KBM-7 (cell line): ENCODE results near the gene TEX101.
"Not testable (repeated sequence)": the region's sequence is repeated elsewhere in the genome, so short reads cannot be mapped to it uniquely, and the experiment has no call there.

Experiments used
- DNase-seq: peaks from one replicate; pipeline ENCODE4 v3.0.0-alpha.2; 2015
- in situ Hi-C: fragments of 300-500 bp; cut with MboI; formaldehyde crosslinking; loops from 2 replicates; pipeline ENCODE4 v1.14.3; 2020; ENCODE audit warnings: low sequenced_read_pairs, low pct_unique_long_range_greater_than_20kb, mixed read lengths

TEX101 gene

GRCh38 chr19:43409415-43409814 is 5.3 kb upstream of the TEX101 start:
- no peak for DNase-seq
- in situ Hi-C loops, result no loop called here

GRCh38 chr19:43412441-43412840 is 2.2 kb upstream of the TEX101 start:
- in situ Hi-C loops, result no loop called here

GRCh38 chr19:43416951-43417623 is 2.4 kb downstream of the TEX101 start:
- in situ Hi-C loops, result no loop called here
- no peak for DNase-seq

More at GRCh38 chr19:43412441-43412840, 2.2 kb upstream of the TEX101 start:
- DNase-seq, result no peak

- in situ Hi-C loops, result no loop called here
- DNase-seq, result no peak
These were observed 6.3 kb downstream of the TEX101 start for GRCh38 chr19:43420954-43421353.

- in situ Hi-C loops, result no loop called here
- DNase-seq, result no peak
These were observed 7.5 kb downstream of the TEX101 start for GRCh38 chr19:43422000-43422688.

GRCh38 chr19:43422689-43423066 is 8.0 kb downstream of the TEX101 start:
- no peak for DNase-seq
- in situ Hi-C loops, result no loop called here

GRCh38 chr19:43423779-43424178 is 9.1 kb downstream of the TEX101 start:
- DNase-seq, result no peak
- in situ Hi-C loops, result no loop called here

- DNase-seq, result no peak
- in situ Hi-C loops, result no loop called here
These were observed 11.1 kb downstream of the TEX101 start for GRCh38 chr19:43425567-43426392.

- no peak for DNase-seq
- in situ Hi-C loops, result no loop called here
These were observed 14.7 kb downstream of the TEX101 start for GRCh38 chr19:43429395-43429794.

- in situ Hi-C loops, result no loop called here
- DNase-seq, result no peak
These were observed 15.5 kb downstream of the TEX101 start for GRCh38 chr19:43430142-43430710.

- in situ Hi-C loops, result no loop called here
- no peak for DNase-seq
These were observed 16.3 kb downstream of the TEX101 start for GRCh38 chr19:43430976-43431375.

GRCh38 chr19:43433358-43433673 is 18.6 kb downstream of the TEX101 start:
- in situ Hi-C loops, result no loop called here
- no peak for DNase-seq

- in situ Hi-C loops, result no loop called here
- no peak for DNase-seq
These were observed 19.0 kb downstream of the TEX101 start for GRCh38 chr19:43433689-43434088.

- in situ Hi-C loops, result no loop called here
- DNase-seq, result no peak
These were observed 21.1 kb downstream of the TEX101 start for GRCh38 chr19:43435775-43436174.

- in situ Hi-C loops, DNase-seq: not testable (repeated sequence)
These were observed 22.6 kb downstream of the TEX101 start for GRCh38 chr19:43437284-43437683.

- in situ Hi-C loops, result no loop called here
- DNase-seq, result no peak
These were observed 23.0 kb downstream of the TEX101 start for GRCh38 chr19:43437712-43438111.

GRCh38 chr19:43438291-43439031 is 23.8 kb downstream of the TEX101 start:
- no peak for DNase-seq
- in situ Hi-C loops, result no loop called here

GRCh38 chr19:43439032-43439708 is 24.5 kb downstream of the TEX101 start:
- peak; percentile 33 for DNase-seq
- in situ Hi-C loops, result no loop called here

- DNase-seq, result no peak
- in situ Hi-C loops, result loop anchor here (10.0 kb wide), 1 partner anchor 75 kb away; no protein-coding TSS in a partner anchor
These were observed 25.0 kb downstream of the TEX101 start for GRCh38 chr19:43439709-43440063.
